Neural cell (in vitro differentiated cells): ENCODE measurements around the gene DOHH. TPM values are rescaled to one million over a fixed set of nuclear protein-coding genes. Genes with fewer than 3 reads are reported as not detected.

Source experiments
- H2AFZ ChIP-seq: fragments of 200-600, 300-800 bp; sonication (generic), shearing (Covaris generic); 2 replicates; pipeline ENCODE4 v1.6.0; 2014; ENCODE audit warnings: low read depth, mild to moderate bottlenecking, antibody characterized with exemption, low read length, moderate library complexity
- H3F3A ChIP-seq: fragments of 200-600 bp; shearing (Covaris generic); 2 replicates; pipeline ENCODE4 v1.6.1; 2016; ENCODE audit warnings: mild to moderate bottlenecking, moderate library complexity, mixed read lengths, antibody characterized with exemption, low read length; ENCODE audit not compliant: insufficient read depth, poor library complexity, severe bottlenecking
- H3K27ac ChIP-seq: fragments of 200-600, 300-800 bp; sonication (generic), shearing (Covaris generic); 2 replicates; pipeline ENCODE4 v1.5.1; 2014; ENCODE audit warnings: mild to moderate bottlenecking, low read length, moderate library complexity
- H3K27me3 ChIP-seq: fragments of 300-800, 200-600 bp; sonication (generic), shearing (Covaris generic); 2 replicates; pipeline ENCODE4 v1.6.0; 2014; ENCODE audit warnings: mild to moderate bottlenecking, low read depth, low read length, moderate library complexity; ENCODE audit not compliant: insufficient read depth
- H3K36me3 ChIP-seq: fragments of 300-800, 200-600 bp; sonication (generic), shearing (Covaris generic); 2 replicates; pipeline ENCODE4 v1.5.1; 2014; ENCODE audit warnings: mild to moderate bottlenecking, antibody characterized with exemption, low read length, moderate library complexity; ENCODE audit not compliant: insufficient read depth
- H3K4me2 ChIP-seq: fragments of 300-800, 200-600 bp; sonication (generic), shearing (Covaris generic); 2 replicates; pipeline ENCODE4 v1.6.0; 2014; ENCODE audit warnings: mild to moderate bottlenecking, low read length
- H3K4me3 ChIP-seq: fragments of 300-800, 200-600 bp; sonication (generic), shearing (Covaris generic); 2 replicates; pipeline ENCODE4 v1.5.1; 2014; ENCODE audit warnings: mild to moderate bottlenecking, low read length, moderate library complexity
- H3K79me2 ChIP-seq: fragments of 200-600 bp; shearing (Covaris generic); replicated peaks from 2 replicates; pipeline ENCODE4 v1.6.0; 2014; ENCODE audit warnings: mild to moderate bottlenecking, low read length, moderate library complexity; ENCODE audit not compliant: insufficient read depth
- H3K9ac ChIP-seq: fragments of 300-800, 200-600 bp; sonication (generic), shearing (Covaris generic); 2 replicates; pipeline ENCODE4 v1.6.1; 2016; ENCODE audit warnings: mild to moderate bottlenecking, low read length, mixed read lengths
- H3K9me2 ChIP-seq: fragments of 200-600 bp; shearing (Covaris generic); 2 replicates; pipeline ENCODE4 v1.6.1; 2016; ENCODE audit warnings: mild to moderate bottlenecking, low read length, mixed read lengths; ENCODE audit not compliant: insufficient read depth
- H3K9me3 ChIP-seq: fragments of 200-600, 300-800 bp; sonication (generic), shearing (Covaris generic); 2 replicates; pipeline ENCODE4 v1.6.1; 2016; ENCODE audit warnings: mild to moderate bottlenecking, mixed run types, low read length, moderate library complexity, mixed read lengths
- H4K20me1 ChIP-seq: fragments of 200-600 bp; shearing (Covaris generic); 2 replicates; pipeline ENCODE4 v1.6.1; 2016; ENCODE audit warnings: mild to moderate bottlenecking, mixed run types; ENCODE audit not compliant: insufficient read depth
- CTCF ChIP-seq: fragments of 450-650 bp; IDR thresholded peaks from 2 replicates; pipeline ENCODE4 v1.5.1; 2014; ENCODE audit warnings: antibody characterized with exemption, mild to moderate bottlenecking, moderate library complexity; ENCODE audit not compliant: poor library complexity, severe bottlenecking
- EP300 ChIP-seq: fragments of 450-650 bp; conservative IDR thresholded peaks from 2 replicates; pipeline ENCODE4 v1.6.1; 2014; ENCODE audit warnings: antibody characterized with exemption, mild to moderate bottlenecking, moderate library complexity; ENCODE audit not compliant: poor library complexity, severe bottlenecking
- EZH2 ChIP-seq: fragments of 200-600, 300-800 bp; shearing (Covaris generic), sonication (generic); IDR thresholded peaks from 2 replicates; pipeline ENCODE4 v1.6.1; 2014; ENCODE audit warnings: antibody characterized with exemption, low read length, borderline replicate concordance, mild to moderate bottlenecking; ENCODE audit not compliant: insufficient read depth, poor library complexity, severe bottlenecking
- MXI1 ChIP-seq: fragments of 450-650 bp; conservative IDR thresholded peaks from 2 replicates; pipeline ENCODE4 v1.6.1; 2014; ENCODE audit warnings: antibody characterized with exemption, mild to moderate bottlenecking; ENCODE audit not compliant: poor library complexity, severe bottlenecking
- POLR2AphosphoS5 ChIP-seq: IDR thresholded peaks from 2 replicates; pipeline ENCODE4 v1.6.1; 2012
- RAD21 ChIP-seq: fragments of 450-650 bp; conservative IDR thresholded peaks from 2 replicates; pipeline ENCODE4 v1.6.1; 2014; ENCODE audit warnings: antibody characterized with exemption, mild to moderate bottlenecking, moderate library complexity
- REST ChIP-seq: IDR thresholded peaks from 2 replicates; pipeline ENCODE4 v1.6.1; 2012; ENCODE audit warnings: borderline replicate concordance
- SMC3 ChIP-seq: fragments of 450-650 bp; conservative IDR thresholded peaks from 2 replicates; pipeline ENCODE4 v1.6.1; 2014; ENCODE audit warnings: antibody characterized with exemption, mild to moderate bottlenecking, moderate library complexity; ENCODE audit not compliant: poor library complexity
- TAF1 ChIP-seq: IDR thresholded peaks from 2 replicates; pipeline ENCODE4 v1.6.1; 2012; ENCODE audit warnings: low read depth
- polyA plus RNA-seq: library from polyadenylated mRNA; depleted of rRNA; stranded (reverse); fragments of >200 nt; gene quantifications from 2 replicates; pipeline ENCODE4 v1.2.3, GENCODE V29; 2014

The DOHH gene
- polyA plus RNA-seq, 1 donor from 2014 or later: 20.3 TPM

- H3K27me3 ChIP-seq: no peaks in the 10 kb centered on the region
- no peak for TF ChIP-seq RAD21
- no peak for TF ChIP-seq MXI1
- TF ChIP-seq EP300: no peak
- TF ChIP-seq EZH2: no peak
- no peak for TF ChIP-seq TAF1
- H3K9me3 ChIP-seq: no peaks in the 10 kb centered on the region
- peaks cover 4% of the 10 kb centered on the region for H3K36me3 ChIP-seq
- no peak overlapping the region for H3K4me2 ChIP-seq
- no peak overlapping the region for H3K9ac ChIP-seq
- peaks cover 22% of the 10 kb centered on the region for H3K79me2 ChIP-seq
- H3K27ac ChIP-seq: no peak overlapping the region
- H3F3A ChIP-seq: no peaks in the 10 kb centered on the region
- peaks cover 8% of the 10 kb centered on the region for H4K20me1 ChIP-seq
- H3K4me3 ChIP-seq: no peak overlapping the region
- no peak overlapping the region for H2AFZ ChIP-seq
- H3K9me2 ChIP-seq: no peaks in the 10 kb centered on the region
These were observed 22.2 kb upstream of the DOHH start for GRCh38 chr19:3522421-3523360.

- H2AFZ ChIP-seq: no peak overlapping the region
- no peak overlapping the region for H3K4me2 ChIP-seq
- H3K4me3 ChIP-seq: no peak overlapping the region
- H3K9ac ChIP-seq: no peak overlapping the region
- no peaks in the 10 kb centered on the region for H3F3A ChIP-seq
- H3K9me2 ChIP-seq: no peaks in the 10 kb centered on the region
- peaks cover 8% of the 10 kb centered on the region for H4K20me1 ChIP-seq
- H3K36me3 ChIP-seq: peaks cover under 1% of the 10 kb centered on the region
- no peaks in the 10 kb centered on the region for H3K27me3 ChIP-seq
- no peaks in the 10 kb centered on the region for H3K9me3 ChIP-seq
- peaks cover 25% of the 10 kb centered on the region for H3K79me2 ChIP-seq
- H3K27ac ChIP-seq: no peak overlapping the region
- TF ChIP-seq MXI1 (no peak), TAF1 (no peak), CTCF (no peak), RAD21 (no peak), POLR2AphosphoS5 (no peak), EZH2 (no peak), EP300 (no peak), REST (no peak), SMC3 (no peak)
These were observed 20.6 kb upstream of the DOHH start for GRCh38 chr19:3521104-3521445.
